Astrocyte of the cerebellum (primary cell): ENCODE measurements around the gene KCTD7.

Experiments
- DNase-seq: peaks from one replicate; pipeline ENCODE4 v3.0.0-alpha.2; 2011; ENCODE audit warnings: low read depth
- H3K4me3 ChIP-seq: 2 replicates; pipeline ENCODE4 v1.5.1; 2011; ENCODE audit warnings: mild to moderate bottlenecking, low read depth, low read length, moderate library complexity
- CTCF ChIP-seq: IDR thresholded peaks from 2 replicates; pipeline ENCODE4 v1.5.1; 2012; ENCODE audit warnings: low read length, low read depth, moderate library complexity, mild to moderate bottlenecking; ENCODE audit errors: missing control alignments
- in situ Hi-C: cut with HindIII; loops from 2 replicates; pipeline ENCODE4 v1.10.0; 2017; ENCODE audit warnings: low sequenced_read_pairs

KCTD7 gene

GRCh38 chr7:66666313-66666952 is 37.8 kb downstream of the KCTD7 start:
- DNase-seq, result no peak
- H3K4me3 ChIP-seq, result no peak overlapping the region
- in situ Hi-C loops, result no loop called here
- no peak for TF ChIP-seq CTCF

GRCh38 chr7:66667023-66667728 is 38.5 kb downstream of the KCTD7 start:
- no peak overlapping the region for H3K4me3 ChIP-seq
- in situ Hi-C loops, result no loop called here
- TF ChIP-seq CTCF, result no peak
- DNase-seq, result no peak

- DNase-seq, result no peak
- no peak overlapping the region for H3K4me3 ChIP-seq
- in situ Hi-C loops, result no loop called here
- no peak for TF ChIP-seq CTCF
Measured at GRCh38 chr7:66668112-66668511, 39.4 kb downstream of the KCTD7 start.

GRCh38 chr7:66668677-66669076 is 40.0 kb downstream of the KCTD7 start:
- no peak for DNase-seq
- H3K4me3 ChIP-seq, result no peak overlapping the region
- TF ChIP-seq CTCF, result no peak
- in situ Hi-C loops, result no loop called here

GRCh38 chr7:66669088-66669487 is 40.4 kb downstream of the KCTD7 start:
- no peak for DNase-seq
- in situ Hi-C loops, result no loop called here
- TF ChIP-seq CTCF, result no peak
- no peak overlapping the region for H3K4me3 ChIP-seq

- DNase-seq, result no peak
- in situ Hi-C loops, result no loop called here
Measured at GRCh38 chr7:66669496-66669895, 40.8 kb downstream of the KCTD7 start.

More at GRCh38 chr7:66669496-66669895, 40.8 kb downstream of the KCTD7 start:
- no peak for TF ChIP-seq CTCF
- H3K4me3 ChIP-seq, result no peak overlapping the region
